DOHH2 (cell line): Measurements from ENCODE around the gene CCDC51.

Experiments
- H3F3A ChIP-seq: fragments of 200-600 bp; sonication (generic), shearing (Covaris generic); 2 replicates; pipeline ENCODE4 v1.6.0; 2016; ENCODE audit warnings: antibody characterized with exemption, mild to moderate bottlenecking; ENCODE audit not compliant: control insufficient read depth, insufficient read depth
- H3K27ac ChIP-seq: fragments of 200-600 bp; sonication (generic); 2 replicates; pipeline ENCODE4 v1.5.1; 2014; ENCODE audit warnings: low read depth, mild to moderate bottlenecking, low read length, moderate library complexity
- H3K27me3 ChIP-seq: fragments of 200-600 bp; sonication (generic); 2 replicates; pipeline ENCODE4 v1.6.1; 2014; ENCODE audit warnings: mild to moderate bottlenecking, low read length, mixed read lengths; ENCODE audit not compliant: control insufficient read depth
- H3K36me3 ChIP-seq: fragments of 200-600 bp; sonication (generic); 2 replicates; pipeline ENCODE4 v1.6.1; 2014; ENCODE audit warnings: mild to moderate bottlenecking, low read length, moderate library complexity, mixed read lengths; ENCODE audit not compliant: control insufficient read depth
- H3K4me1 ChIP-seq: fragments of 200-600 bp; sonication (generic); 2 replicates; pipeline ENCODE4 v1.6.1; 2014; ENCODE audit warnings: mild to moderate bottlenecking, low read length, mixed read lengths; ENCODE audit not compliant: control insufficient read depth
- H3K4me2 ChIP-seq: fragments of 200-600 bp; sonication (generic); 2 replicates; pipeline ENCODE4 v1.6.0; 2014; ENCODE audit warnings: mild to moderate bottlenecking, low read length, moderate library complexity
- H3K4me3 ChIP-seq: fragments of 200-600 bp; sonication (generic); 2 replicates; pipeline ENCODE4 v1.5.1; 2014; ENCODE audit warnings: mild to moderate bottlenecking, low read length, mixed read lengths
- H3K79me2 ChIP-seq: fragments of 200-600 bp; sonication (generic); 2 replicates; pipeline ENCODE4 v1.6.1; 2014; ENCODE audit warnings: mild to moderate bottlenecking, low read length, mixed read lengths; ENCODE audit not compliant: control insufficient read depth
- H3K9me2 ChIP-seq: fragments of 200-600 bp; sonication (generic); replicated peaks from 2 replicates; pipeline ENCODE4 v1.6.1; 2014; ENCODE audit warnings: mild to moderate bottlenecking, low read length, mixed read lengths; ENCODE audit not compliant: control insufficient read depth
- H3K9me3 ChIP-seq: fragments of 200-600 bp; sonication (generic); 2 replicates; pipeline ENCODE4 v1.6.1; 2014; ENCODE audit warnings: antibody characterized with exemption, low read length, mixed read lengths; ENCODE audit not compliant: control insufficient read depth, insufficient read depth
- H4K20me1 ChIP-seq: fragments of 200-600 bp; sonication (generic); 2 replicates; pipeline ENCODE4 v1.6.0; 2014; ENCODE audit warnings: low read depth, mild to moderate bottlenecking, antibody characterized with exemption, low read length, moderate library complexity; ENCODE audit not compliant: control insufficient read depth, insufficient read depth
- CTCF ChIP-seq: fragments of 200-600 bp; sonication (generic); IDR thresholded peaks from one replicate; pipeline ENCODE4 v1.5.1; 2014; ENCODE audit warnings: antibody characterized with exemption, mild to moderate bottlenecking, low read depth, low read length; ENCODE audit not compliant: poor library complexity, severe bottlenecking
- EZH2phosphoT487 ChIP-seq: fragments of 200-600 bp; sonication (generic); IDR thresholded peaks from 2 replicates; pipeline ENCODE4 v1.6.1; 2017; ENCODE audit warnings: borderline replicate concordance, mild to moderate bottlenecking, antibody characterized with exemption, low read length, moderate library complexity, mixed read lengths

The CCDC51 gene

GRCh38 chr3:48469046-48469915, 29.4 kb upstream of the CCDC51 start:
- Histone ChIP-seq H3K36me3 (peaks cover 67% of the 10 kb centered on the region), H3F3A (peaks cover under 1% of the 10 kb centered on the region; the same call in 1 of the 2 replicates), H3K9me3 (no peaks in the 10 kb centered on the region), H3K27ac (peak overlapping the region; percentile 45), H3K4me3 (peak overlapping the region; percentile 96; the same call in 1 of the 2 replicates), H3K9me2 (no peaks in the 10 kb centered on the region), H3K27me3 (no peaks in the 10 kb centered on the region), H3K4me1 (peaks cover 75% of the 10 kb centered on the region), H4K20me1 (no peaks in the 10 kb centered on the region), H3K79me2 (peaks cover 71% of the 10 kb centered on the region), H3K4me2 (peak overlapping the region; percentile 97)
- TF ChIP-seq CTCF (no peak), EZH2phosphoT487 (no peak)

- TF ChIP-seq EZH2phosphoT487 (no peak), CTCF (no peak)
- H3K79me2 ChIP-seq = peaks cover 71% of the 10 kb centered on the region
- H3K4me2 ChIP-seq = peak overlapping the region; percentile 97
- H4K20me1 ChIP-seq = no peaks in the 10 kb centered on the region
- no peaks in the 10 kb centered on the region for H3K9me2 ChIP-seq
- peaks cover 70% of the 10 kb centered on the region for H3K4me1 ChIP-seq
- peaks cover 67% of the 10 kb centered on the region for H3K36me3 ChIP-seq
- H3K27ac ChIP-seq = 0 out of 2 replicates have a peak overlapping the region, but pooled peaks have one; percentile 76
- H3F3A ChIP-seq = peaks cover 3% of the 10 kb centered on the region; the same call in 1 of the 2 replicates
- no peaks in the 10 kb centered on the region for H3K27me3 ChIP-seq
- H3K4me3 ChIP-seq = peak overlapping the region; percentile 96
- no peaks in the 10 kb centered on the region for H3K9me3 ChIP-seq
Observed at GRCh38 chr3:48468329-48468731, 28.4 kb upstream of the CCDC51 start.

GRCh38 chr3:48467473-48468267, 27.8 kb upstream of the CCDC51 start:
- Histone ChIP-seq H3K36me3 (peaks cover 69% of the 10 kb centered on the region), H3K4me2 (peak overlapping the region; percentile 97), H4K20me1 (no peaks in the 10 kb centered on the region), H3K4me3 (peak overlapping the region; percentile 96), H3K9me2 (no peaks in the 10 kb centered on the region), H3K79me2 (peaks cover 69% of the 10 kb centered on the region), H3K4me1 (peaks cover 67% of the 10 kb centered on the region), H3K27ac (peak overlapping the region; percentile 76; the same call in 1 of the 2 replicates), H3K27me3 (no peaks in the 10 kb centered on the region), H3K9me3 (no peaks in the 10 kb centered on the region), H3F3A (peaks cover 3% of the 10 kb centered on the region; the same call in 1 of the 2 replicates)
- TF ChIP-seq EZH2phosphoT487 (no peak), CTCF (no peak)
